K562 (cell line): ENCODE data around the gene ZNF326. TPM values are rescaled to one million over a fixed set of nuclear protein-coding genes. Genes with fewer than 3 reads are reported as not detected.

Source experiments
- ATAC-seq: fragments of 200-7000 bp; cut with Tn5 transposase; 3 replicates; pipeline ENCODE4 v1.9.1; 2020; ENCODE audit warnings: moderate library complexity
- BruUV-seq: library from RNA; stranded (reverse); fragments of 400-500 nt; replicated peaks from 2 replicates; lab custom pipeline; 2021; lab: Mats Ljungman, UMichigan
- CTCF ChIA-PET: fragments of 300-600 bp; formaldehyde crosslinking; extraction: SDS; loops from one replicate; lab custom pipeline; 2021; ENCODE audit warnings: low intra/inter-chr PET ratio; lab: Yijun Ruan, JAX
- POLR2A ChIA-PET: fragments of 300-600, 350-650 bp; sonication (Branson Sonifier 250); formaldehyde crosslinking; extraction: SDS; loops from one replicate; lab custom pipeline; 2021; ENCODE audit warnings: antibody characterized with exemption, inconsistent platforms; lab: Yijun Ruan, JAX
- DNase-seq, 4 experiments: peaks; one replicate each; pipeline versions ENCODE4 v3.0.0 to v3.0.0-alpha.2; 2011 to 2018; ENCODE audit warnings: low spot score in 3 of 4, mixed read lengths in 3 of 4; ENCODE audit errors: extremely low read depth in 1 of 4
- FAIRE-seq: peaks from 2 replicates; lab custom pipeline; 2011; peaks lifted over from hg19 to GRCh38; lab: Jason Lieb, UNC
- H2AFZ ChIP-seq: 2 replicates; pipeline ENCODE4 v1.6.0; 2011; ENCODE audit warnings: low read depth, low read length, control low read depth, inconsistent platforms
- H3K27ac ChIP-seq: fragments of 200-600 bp; 3 replicates; pipeline ENCODE4 v1.8.0; 2011; ENCODE audit warnings: low read depth, mild to moderate bottlenecking, control low read depth, inconsistent platforms, low read length, moderate library complexity, mixed read lengths; ENCODE audit errors: extremely low read depth
- H3K27me3 ChIP-seq, 2 experiments: fragments of 300-600 bp in 1 of 2; 2 replicates in 1 of 2; 3 replicates in 1 of 2; pipeline versions ENCODE4 v1.6.0 to v1.8.0; 2011; ENCODE audit warnings: inconsistent platforms in 2 of 2, low read length in 2 of 2, mild to moderate bottlenecking in 1 of 2, mixed read lengths in 1 of 2, moderate library complexity in 1 of 2; ENCODE audit not compliant: control insufficient read depth in 2 of 2, insufficient read depth in 2 of 2
- H3K36me3 ChIP-seq: fragments of 300-600 bp; 3 replicates; pipeline ENCODE4 v1.8.0; 2011; ENCODE audit warnings: mild to moderate bottlenecking, low read length, inconsistent platforms; ENCODE audit not compliant: control insufficient read depth, insufficient read depth
- H3K4me1 ChIP-seq, 2 experiments: fragments of 200-600 bp in 1 of 2; replicated peaks in 1 of 2; 2 replicates in 1 of 2; 3 replicates in 1 of 2; pipeline versions ENCODE4 v1.5.1 to v1.8.0; 2011; ENCODE audit warnings: inconsistent platforms in 2 of 2, low read length in 2 of 2, mild to moderate bottlenecking in 1 of 2, mixed read lengths in 1 of 2, moderate library complexity in 1 of 2; ENCODE audit not compliant: control insufficient read depth in 2 of 2, insufficient read depth in 2 of 2
- H3K4me2 ChIP-seq: 2 replicates; pipeline ENCODE4 v1.6.1; 2011; ENCODE audit warnings: low read length, control low read depth, inconsistent platforms, mixed read lengths; ENCODE audit not compliant: insufficient read depth
- H3K4me3 ChIP-seq: fragments of 200-600 bp; sonication (generic), shearing (Covaris generic); 2 replicates; pipeline ENCODE4 v1.5.1; 2016; ENCODE audit warnings: control low read depth, inconsistent platforms
- H3K79me2 ChIP-seq: fragments of 200-600 bp; 3 replicates; pipeline ENCODE4 v1.8.0; 2011; ENCODE audit warnings: low read length, inconsistent platforms; ENCODE audit not compliant: control insufficient read depth, insufficient read depth
- H3K9ac ChIP-seq, 2 experiments: 2 replicates each; pipeline versions ENCODE4 v1.6.0 to v1.6.1; 2011; ENCODE audit warnings: low read depth in 2 of 2, low read length in 2 of 2, control low read depth in 1 of 2, inconsistent platforms in 1 of 2, mild to moderate bottlenecking in 1 of 2, mixed read lengths in 1 of 2; ENCODE audit not compliant: insufficient read depth in 1 of 2
- H3K9me1 ChIP-seq: one replicate; pipeline ENCODE4 v1.6.0; 2011; ENCODE audit warnings: inconsistent platforms, mild to moderate bottlenecking, low read length, moderate library complexity; ENCODE audit not compliant: control insufficient read depth, insufficient read depth
- H3K9me3 ChIP-seq: replicated peaks from 2 replicates; pipeline ENCODE4 v1.5.1; 2011; ENCODE audit warnings: low read depth, low read length, inconsistent platforms; ENCODE audit not compliant: control insufficient read depth, insufficient read depth
- H4K20me1 ChIP-seq: replicated peaks from 2 replicates; pipeline ENCODE4 v1.6.1; 2011; ENCODE audit warnings: low read length, inconsistent platforms, mixed read lengths; ENCODE audit not compliant: control insufficient read depth, insufficient read depth
- MLLT1 ChIP-seq, 2 experiments: fragments of 450-650 bp; IDR thresholded peaks; 2 replicates each; pipeline ENCODE4 v1.6.1; 2016
- SMARCA5 ChIP-seq: fragments of 450-650 bp; IDR thresholded peaks from 2 replicates; pipeline ENCODE4 v1.6.1; 2016
- ZBTB2 ChIP-seq: fragments of 450-650 bp; IDR thresholded peaks from 2 replicates; pipeline ENCODE4 v1.6.1; 2016; ENCODE audit warnings: antibody characterized with exemption
- ZNF512 ChIP-seq: IDR thresholded peaks from 2 replicates; pipeline ENCODE4 v1.6.1; 2016; ENCODE audit warnings: missing genetic modification characterization, missing compliant biosample characterization
- WGBS: fragments of 100-300 bp; shearing (Covaris generic); methylation state at CpG from one replicate; pipeline ENCODE4 v1.1.6; 2016; ENCODE audit warnings: low coverage, mixed read lengths; ENCODE audit not compliant: insufficient coverage; ENCODE audit errors: missing lambda C conversion rate; 5-methylcytosine and 5-hydroxymethylcytosine counted together
- in situ Hi-C: fragments of 300-500 bp; cut with MboI; formaldehyde crosslinking; loops from 4 replicates; pipeline ENCODE4 v1.15.0; 2018; ENCODE audit warnings: inconsistent platforms, mixed read lengths
- intact Hi-C: fragments of 100-400 bp; cut with micrococcal nuclease; formaldehyde crosslinking; loops from 2 replicates; pipeline ENCODE4 v1.14.2; 2022
- polyA plus RNA-seq, 8 experiments: library from polyadenylated mRNA; depleted of rRNA in 4 of 8; stranded (reverse) in 5 of 8; unstranded in 3 of 8; fragments of >200 nt; fragmentation: Nextera tagmentation in 2 of 8; fragmentation: Illumina TruSeq in 1 of 8; extraction: Ambion mirVana in 2 of 8; extraction: Trizol in 1 of 8; gene quantifications; 2 replicates each; pipeline versions ENCODE4 v1.2.1 to v1.2.3, GENCODE V29; 2011 to 2014; ENCODE audit warnings: inconsistent platforms in 1 of 8, missing spikeins in 1 of 8
- total RNA-seq, 7 experiments: library from RNA; depleted of rRNA in 6 of 7; stranded (reverse); fragments of >200 nt in 6 of 7; fragmentation: Illumina TruSeq in 2 of 7; extraction: Trizol in 2 of 7; gene quantifications; 2 replicates each; pipeline versions ENCODE4 v1.2.1 to v1.2.3, GENCODE V29; 2011 to 2021; ENCODE audit warnings: low replicate concordance in 1 of 7

ZNF326 gene
- total and polyA plus RNA-seq, 9 of the 15 experiments (the other 6 are each of a cell fraction or from before 2014, with no cell fraction given), result 7.2 to 33.2 (median 20.1) TPM

- CTCF ChIA-PET, result no interaction called here
Measured at GRCh38 chr1:90068611-90069280, 73.8 kb downstream of the ZNF326 start.

More at GRCh38 chr1:90068611-90069280, 73.8 kb downstream of the ZNF326 start:
- Histone ChIP-seq H3K36me3 (no peaks in the 10 kb centered on the region), H3K4me3 (no peak overlapping the region), H3K4me2 (no peak overlapping the region), H3K27me3 (peaks cover 4 to 7% of the 10 kb centered on the region in 2 experiments; a peak in 3 of 5 replicates), H3K27ac (no peak overlapping the region), H3K4me1 (no peaks in the 10 kb centered on the region), H3K9me3 (no peaks in the 10 kb centered on the region)
- FAIRE-seq (no peak), ATAC-seq (no peak)
- no TSS peak for BruUV-seq
- POLR2A ChIA-PET, result no interaction called here
- no peak for TF ChIP-seq SMARCA5
- TF ChIP-seq MLLT1 (IDR thresholded peaks at IDR 0.05), result no peak
- TF ChIP-seq ZNF512 (tag), result 0 out of 2 replicates have a peak, but pooled peaks have one; percentile 40
- no peak for TF ChIP-seq ZBTB2
- TF ChIP-seq, all 486 proteins: peak for 1
- Histone ChIP-seq H3K9ac (no peak overlapping the region), H3K9me1 (no peaks in the 10 kb centered on the region), H2AFZ (no peak overlapping the region), H3K79me2 (no peaks in the 10 kb centered on the region), H4K20me1 (no peaks in the 10 kb centered on the region)
- in situ Hi-C loops (no loop called here), intact Hi-C loops (no loop called here)
- DNase-seq, result no peak
- 12% methylated on average over 4 of the region's 5 CpGs for WGBS
